Breast epithelium (tissue), 3 donors: Measurements from ENCODE around the gene IL24.

Experiments
- POLR2A ChIP-seq: fragments of 450-650 bp; IDR thresholded peaks from one replicate; pipeline ENCODE4 v1.6.1; 2016; ENCODE audit warnings: antibody characterized with exemption, mild to moderate bottlenecking, moderate library complexity
- POLR2AphosphoS5 ChIP-seq, 3 donors: sonication (generic); formaldehyde crosslinking; IDR thresholded peaks; one replicate each; pipeline ENCODE4 v1.6.1; 2017; ENCODE audit warnings: antibody characterized with exemption in 3 of 3
- TF ChIP-seq, protein P1 (sequence below), 3 donors: fragments of 450-650 bp; IDR thresholded peaks; one replicate each; pipeline ENCODE4 v1.5.1; 2016 to 2017; ENCODE audit warnings: antibody characterized with exemption in 3 of 3, mild to moderate bottlenecking in 3 of 3, moderate library complexity in 3 of 3

DNA sequence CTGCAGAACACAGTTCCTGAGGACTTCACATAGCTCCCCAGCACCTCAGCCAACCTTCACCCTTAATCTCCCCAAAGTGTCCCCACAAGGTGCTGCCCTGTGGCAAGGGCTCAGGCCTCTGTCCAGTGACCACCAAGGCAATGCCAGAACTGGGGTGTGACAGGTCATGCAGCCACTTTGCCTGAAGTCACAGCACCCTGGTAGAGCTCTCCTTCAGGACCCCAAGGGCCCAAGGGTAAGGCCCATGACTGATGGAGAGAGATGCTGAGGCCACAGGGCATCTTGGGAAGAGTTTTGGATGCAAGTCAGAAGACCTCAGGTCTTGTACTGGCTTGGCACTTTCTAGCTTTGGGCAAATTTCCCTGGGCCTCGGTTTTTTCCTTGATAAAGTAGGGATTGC, 25.3 kb downstream of the IL24 start:
- TF ChIP-seq, protein P1, sequence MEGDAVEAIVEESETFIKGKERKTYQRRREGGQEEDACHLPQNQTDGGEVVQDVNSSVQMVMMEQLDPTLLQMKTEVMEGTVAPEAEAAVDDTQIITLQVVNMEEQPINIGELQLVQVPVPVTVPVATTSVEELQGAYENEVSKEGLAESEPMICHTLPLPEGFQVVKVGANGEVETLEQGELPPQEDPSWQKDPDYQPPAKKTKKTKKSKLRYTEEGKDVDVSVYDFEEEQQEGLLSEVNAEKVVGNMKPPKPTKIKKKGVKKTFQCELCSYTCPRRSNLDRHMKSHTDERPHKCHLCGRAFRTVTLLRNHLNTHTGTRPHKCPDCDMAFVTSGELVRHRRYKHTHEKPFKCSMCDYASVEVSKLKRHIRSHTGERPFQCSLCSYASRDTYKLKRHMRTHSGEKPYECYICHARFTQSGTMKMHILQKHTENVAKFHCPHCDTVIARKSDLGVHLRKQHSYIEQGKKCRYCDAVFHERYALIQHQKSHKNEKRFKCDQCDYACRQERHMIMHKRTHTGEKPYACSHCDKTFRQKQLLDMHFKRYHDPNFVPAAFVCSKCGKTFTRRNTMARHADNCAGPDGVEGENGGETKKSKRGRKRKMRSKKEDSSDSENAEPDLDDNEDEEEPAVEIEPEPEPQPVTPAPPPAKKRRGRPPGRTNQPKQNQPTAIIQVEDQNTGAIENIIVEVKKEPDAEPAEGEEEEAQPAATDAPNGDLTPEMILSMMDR (IDR thresholded peaks at IDR 0.05) = no peak
- no peak for TF ChIP-seq POLR2A
- no peak for TF ChIP-seq POLR2AphosphoS5 (IDR thresholded peaks at IDR 0.05)
